Mammary microvascular endothelial cell (primary cell): ENCODE results near the gene ATP1B1. TPM values are rescaled to one million over a fixed set of nuclear protein-coding genes. Genes with fewer than 3 reads are reported as not detected.

Experiments
- total RNA-seq: library from RNA; depleted of rRNA; stranded (reverse); fragments of >200 nt; gene quantifications from 2 replicates; pipeline ENCODE4 v1.2.3, GENCODE V29; 2015

The ATP1B1 gene
- total RNA-seq = 109 and 118 TPM in 2 replicates

GRCh38 chr1:169106095-169106920, at the start of gene ATP1B1:
TSS of gene ATP1B1 (plus strand) at chr1:169106690. CDS start at chr1:169106830, 140 bp downstream.

